HepG2 (cell line): ENCODE data around the gene TAS1R1. TPM values are rescaled to one million over a fixed set of nuclear protein-coding genes. Genes with fewer than 3 reads are reported as not detected.

ENCODE experiments used
- AHDC1 ChIP-seq: sonication (generic); formaldehyde crosslinking; IDR thresholded peaks from 2 replicates; pipeline ENCODE4 v1.5.1; 2020; ENCODE audit warnings: mild to moderate bottlenecking, missing genetic modification reagents, borderline replicate concordance
- ARID3A ChIP-seq: IDR thresholded peaks from 2 replicates; pipeline ENCODE4 v1.6.1; 2012; ENCODE audit warnings: low read depth, low read length, improper control_type of control experiment
- CTCF ChIP-seq: sonication (generic); formaldehyde crosslinking; IDR thresholded peaks from 2 replicates; pipeline ENCODE4 v1.5.0; 2020; ENCODE audit warnings: mild to moderate bottlenecking, missing genetic modification reagents, moderate library complexity
- GABPB1 ChIP-seq: IDR thresholded peaks from 2 replicates; pipeline ENCODE4 v1.6.1; 2016; ENCODE audit warnings: mild to moderate bottlenecking, missing genetic modification reagents, moderate library complexity, missing compliant biosample characterization
- HMGXB3 ChIP-seq: sonication (generic); formaldehyde crosslinking; IDR thresholded peaks from 2 replicates; pipeline ENCODE4 v1.4.0; 2020; ENCODE audit warnings: missing genetic modification reagents, borderline replicate concordance
- HOXD1 ChIP-seq: sonication (generic); formaldehyde crosslinking; IDR thresholded peaks from 2 replicates; pipeline ENCODE4 v1.5.0; 2020; ENCODE audit warnings: missing genetic modification reagents
- ISL2 ChIP-seq: sonication (generic); formaldehyde crosslinking; IDR thresholded peaks from 2 replicates; pipeline ENCODE4 v1.5.0; 2020; ENCODE audit warnings: missing genetic modification reagents
- MEIS2 ChIP-seq: sonication (generic); formaldehyde crosslinking; IDR thresholded peaks from 2 replicates; pipeline ENCODE4 v1.9.0; 2021; ENCODE audit warnings: mild to moderate bottlenecking, missing genetic modification reagents
- SP4 ChIP-seq: sonication (generic); formaldehyde crosslinking; IDR thresholded peaks from 2 replicates; pipeline ENCODE4 v1.8.1; 2023; ENCODE audit warnings: mild to moderate bottlenecking, missing genetic modification reagents
- SPEN ChIP-seq: sonication (generic); formaldehyde crosslinking; IDR thresholded peaks from 2 replicates; pipeline ENCODE4 v1.5.1; 2020; ENCODE audit warnings: low read depth, mild to moderate bottlenecking, missing genetic modification reagents
- ZFP62 ChIP-seq: sonication (generic); formaldehyde crosslinking; IDR thresholded peaks from 2 replicates; pipeline ENCODE4 v1.4.0; 2020; ENCODE audit warnings: missing genetic modification reagents
- ZNF704 ChIP-seq: sonication (generic); formaldehyde crosslinking; IDR thresholded peaks from 2 replicates; pipeline ENCODE4 v1.8.1; 2023; ENCODE audit warnings: mild to moderate bottlenecking, inconsistent platforms, moderate library complexity, missing genetic modification reagents, borderline replicate concordance
- ZNF768 ChIP-seq: sonication (generic); formaldehyde crosslinking; IDR thresholded peaks from 2 replicates; pipeline ENCODE4 v1.4.0; 2020; ENCODE audit warnings: missing genetic modification reagents
- ZNF788 ChIP-seq: sonication (generic); formaldehyde crosslinking; IDR thresholded peaks from 2 replicates; pipeline ENCODE4 v1.5.0; 2020; ENCODE audit warnings: mild to moderate bottlenecking, missing genetic modification reagents, borderline replicate concordance
- polyA plus RNA-seq, 8 experiments: library from polyadenylated mRNA; depleted of rRNA in 3 of 8; stranded (reverse) in 7 of 8; unstranded in 1 of 8; fragments of >200 nt; fragmentation: Illumina TruSeq in 4 of 8; extraction: Trizol in 4 of 8; gene quantifications; 2 replicates each; pipeline versions ENCODE4 v1.2.1 to v1.2.3, GENCODE V29; 2011 to 2016; ENCODE audit warnings: low read depth in 4 of 8, missing spikeins in 1 of 8, mixed read lengths in 1 of 8; ENCODE audit not compliant: insufficient read depth in 1 of 8
- total RNA-seq, 5 experiments: library from RNA; depleted of rRNA; stranded (reverse); fragments of >200 nt; fragmentation: Illumina TruSeq; extraction: Trizol; gene quantifications; 2 replicates each; pipeline ENCODE4 v1.2.3, GENCODE V29; 2016; ENCODE audit warnings: low read depth in 1 of 5

Gene TAS1R1
- total and polyA plus RNA-seq, 2 of the 13 experiments (the other 11 are each of a cell fraction or from before 2014, with no cell fraction given) = 1.4 to 1.6 TPM

GRCh38 chr1:6580119-6580592 is 25.0 kb downstream of the TAS1R1 start (continued):
- no peak for TF ChIP-seq AHDC1
- no peak for TF ChIP-seq ZNF704 (CRISPR knock-in tag)
- no peak for TF ChIP-seq ARID3A
- TF ChIP-seq ZFP62 (CRISPR knock-in tag) = no peak
- TF ChIP-seq MEIS2 (CRISPR knock-in tag) = no peak
- peak; percentile 77; the same call in 1 of the 2 replicates for TF ChIP-seq GABPB1
- 0 out of 2 replicates have a peak, but pooled peaks have one; percentile 11 for TF ChIP-seq ZNF768
- peak; percentile 9; the same call in 1 of the 2 replicates for TF ChIP-seq HOXD1 (CRISPR knock-in tag)
- 0 out of 2 replicates have a peak, but pooled peaks have one; percentile 2 for TF ChIP-seq SPEN
- TF ChIP-seq CTCF (CRISPR knock-in tag) = no peak
- no peak for TF ChIP-seq HMGXB3 (CRISPR knock-in tag)
- TF ChIP-seq SP4 (CRISPR knock-in tag) = 0 out of 2 replicates have a peak, but pooled peaks have one; percentile 2
- TF ChIP-seq ZNF788 (CRISPR knock-in tag) = no peak
- TF ChIP-seq ISL2 = 0 out of 2 replicates have a peak, but pooled peaks have one; percentile 4
